SK-N-SH (cell line): Measurements from ENCODE around the gene MZF1. TPM values are rescaled to one million over a fixed set of nuclear protein-coding genes. Genes with fewer than 3 reads are reported as not detected.

Experiments used
- CTCF ChIA-PET: fragments of 300-600, 350-600 bp; formaldehyde crosslinking; extraction: SDS; loops from one replicate; lab custom pipeline; 2021; lab: Yijun Ruan, JAX
- POLR2A ChIA-PET: fragments of 350-600 bp; sonication (Branson Sonifier 250); formaldehyde crosslinking; extraction: SDS; loops from one replicate; lab custom pipeline; 2020; ENCODE audit warnings: antibody characterized with exemption, inconsistent platforms; lab: Yijun Ruan, JAX
- DNase-seq: peaks from one replicate; pipeline ENCODE4 v3.0.0; 2012
- H2AFZ ChIP-seq: fragments of 200-600 bp; sonication (generic); 2 replicates; pipeline ENCODE4 v1.8.1; 2016; ENCODE audit warnings: antibody characterized with exemption, mild to moderate bottlenecking, low read depth
- H3F3A ChIP-seq: fragments of 200-600 bp; sonication (generic); replicated peaks from 2 replicates; pipeline ENCODE3; 2016; ENCODE audit warnings: antibody characterized with exemption, mild to moderate bottlenecking; ENCODE audit not compliant: insufficient read depth
- H3K27ac ChIP-seq, 2 experiments: fragments of 200-500 bp in 1 of 2; fragments of 200-600 bp in 1 of 2; sonication (Bioruptor generic) in 1 of 2; sonication (generic), shearing (Covaris generic) in 1 of 2; 2 replicates each; pipeline versions ENCODE4 v1.5.1 to v1.6.1; 2014 to 2016; ENCODE audit warnings: low read depth in 2 of 2, inconsistent platforms in 1 of 2, low read length in 1 of 2, mild to moderate bottlenecking in 1 of 2, mixed read lengths in 1 of 2
- H3K27me3 ChIP-seq: fragments of 200-600 bp; sonication (generic), shearing (Covaris generic); 2 replicates; pipeline ENCODE4 v1.6.1; 2016; ENCODE audit warnings: mixed run types; ENCODE audit not compliant: insufficient read depth
- H3K36me3 ChIP-seq, 2 experiments: fragments of 200-500 bp in 1 of 2; fragments of 200-600 bp in 1 of 2; sonication (Bioruptor generic) in 1 of 2; sonication (generic) in 1 of 2; replicated peaks in 1 of 2; 2 replicates each; pipeline versions ENCODE3 to v1.5.1; 2014 to 2016; ENCODE audit warnings: low read length in 1 of 2, mild to moderate bottlenecking in 1 of 2; ENCODE audit not compliant: insufficient read depth in 2 of 2, control insufficient read depth in 1 of 2
- H3K4me1 ChIP-seq, 2 experiments: fragments of 200-500 bp in 1 of 2; fragments of 200-600 bp in 1 of 2; sonication (Bioruptor generic) in 1 of 2; sonication (generic), shearing (Covaris generic) in 1 of 2; 2 replicates each; pipeline versions ENCODE4 v1.5.1 to v1.6.1; 2014 to 2016; ENCODE audit warnings: low read depth in 1 of 2, low read length in 1 of 2, mixed run types in 1 of 2; ENCODE audit not compliant: insufficient read depth in 2 of 2, control insufficient read depth in 1 of 2
- H3K4me2 ChIP-seq: fragments of 200-600 bp; sonication (generic), shearing (Covaris generic); 2 replicates; pipeline ENCODE4 v1.6.1; 2017; ENCODE audit warnings: mixed run types
- H3K4me3 ChIP-seq, 2 experiments: fragments of 200-500 bp in 1 of 2; fragments of 200-600 bp in 1 of 2; sonication (Bioruptor generic) in 1 of 2; sonication (generic), shearing (Covaris generic) in 1 of 2; 2 replicates each; pipeline versions ENCODE4 v1.5.1 to v1.8.1; 2014 to 2016; ENCODE audit warnings: low read depth in 2 of 2, inconsistent platforms in 1 of 2, low read length in 1 of 2, mild to moderate bottlenecking in 1 of 2, mixed read lengths in 1 of 2, moderate library complexity in 1 of 2
- H3K79me2 ChIP-seq: fragments of 200-600 bp; sonication (generic); 2 replicates; pipeline ENCODE4 v1.8.1; 2017; ENCODE audit warnings: mild to moderate bottlenecking; ENCODE audit not compliant: insufficient read depth
- H3K9ac ChIP-seq: fragments of 200-600 bp; sonication (generic); 2 replicates; pipeline ENCODE4 v1.6.1; 2017; ENCODE audit warnings: mixed run types
- H3K9me2 ChIP-seq: fragments of 200-600 bp; sonication (generic); 2 replicates; pipeline ENCODE4 v1.6.1; 2017; ENCODE audit warnings: mixed run types
- H3K9me3 ChIP-seq: fragments of 200-600 bp; sonication (generic); 2 replicates; pipeline ENCODE4 v1.6.1; 2017; ENCODE audit warnings: mixed run types, mild to moderate bottlenecking, moderate library complexity
- H4K20me1 ChIP-seq: fragments of 200-600 bp; sonication (generic); 2 replicates; pipeline ENCODE4 v1.6.1; 2017; ENCODE audit warnings: mild to moderate bottlenecking, mixed run types; ENCODE audit not compliant: insufficient read depth
- CHD2 ChIP-seq: fragments of 150-350 bp; IDR thresholded peaks from 2 replicates; pipeline ENCODE4 v1.6.1; 2018; ENCODE audit warnings: low read length; ENCODE audit not compliant: partially characterized antibody
- CTCF ChIP-seq: fragments of 200-600 bp; sonication (generic); IDR thresholded peaks from 2 replicates; pipeline ENCODE4 v1.6.1; 2017; ENCODE audit warnings: antibody characterized with exemption, mild to moderate bottlenecking, moderate library complexity
- EP300 ChIP-seq, 2 experiments: IDR thresholded peaks; 2 replicates each; pipeline versions ENCODE4 v1.4.0 to v1.6.1; 2012; ENCODE audit warnings: borderline replicate concordance in 1 of 2, low read depth in 1 of 2, low read length in 1 of 2
- EZH2phosphoT487 ChIP-seq: fragments of 200-600 bp; sonication (generic); IDR thresholded peaks from 2 replicates; pipeline ENCODE4 v1.6.1; 2017; ENCODE audit warnings: low read depth, mixed run types, mild to moderate bottlenecking, antibody characterized with exemption, moderate library complexity, borderline replicate concordance
- FOXJ3 ChIP-seq: sonication (generic); formaldehyde crosslinking; IDR thresholded peaks from 2 replicates; pipeline ENCODE4 v1.5.1; 2020; ENCODE audit warnings: mild to moderate bottlenecking, missing genetic modification reagents
- FOXM1 ChIP-seq: IDR thresholded peaks from 2 replicates; pipeline ENCODE4 v1.4.0; 2012; ENCODE audit warnings: low read depth, mild to moderate bottlenecking
- GABPA ChIP-seq: IDR thresholded peaks from 2 replicates; pipeline ENCODE4 v1.4.0; 2012; ENCODE audit warnings: low read depth, mild to moderate bottlenecking
- GATA2 ChIP-seq: sonication (generic); formaldehyde crosslinking; IDR thresholded peaks from 2 replicates; pipeline ENCODE4 v1.5.0; 2020; ENCODE audit warnings: mild to moderate bottlenecking, missing genetic modification reagents
- IRF3 ChIP-seq: fragments of 150-350 bp; IDR thresholded peaks from 2 replicates; pipeline ENCODE4 v1.6.1; 2016; ENCODE audit warnings: mild to moderate bottlenecking, low read depth, low read length
- JUND ChIP-seq: IDR thresholded peaks from 2 replicates; pipeline ENCODE4 v1.4.0; 2012
- MAX ChIP-seq: IDR thresholded peaks from 2 replicates; pipeline ENCODE4 v1.4.0; 2012; ENCODE audit warnings: low read depth
- MEF2A ChIP-seq: IDR thresholded peaks from 2 replicates; pipeline ENCODE4 v1.4.0; 2012; ENCODE audit warnings: low read depth, borderline replicate concordance
- MXI1 ChIP-seq: IDR thresholded peaks from 2 replicates; pipeline ENCODE4 v1.6.1; 2012; ENCODE audit warnings: mild to moderate bottlenecking, low read depth, low read length, improper control_type of control experiment
- NFIC ChIP-seq: IDR thresholded peaks from 2 replicates; pipeline ENCODE4 v1.4.0; 2012; ENCODE audit warnings: borderline replicate concordance
- NRF1 ChIP-seq: IDR thresholded peaks from 2 replicates; pipeline ENCODE4 v1.6.1; 2012; ENCODE audit warnings: low read depth, mild to moderate bottlenecking, low read length
- PBX3 ChIP-seq: IDR thresholded peaks from 2 replicates; pipeline ENCODE4; 2012
- POLR2AphosphoS5 ChIP-seq: IDR thresholded peaks from 2 replicates; pipeline ENCODE4 v1.6.1; 2012; ENCODE audit warnings: low read depth, low read length
- RAD21 ChIP-seq: IDR thresholded peaks from 2 replicates; pipeline ENCODE4 v1.6.1; 2012; ENCODE audit warnings: mild to moderate bottlenecking, low read length
- RXRA ChIP-seq: IDR thresholded peaks from 2 replicates; pipeline ENCODE4 v1.4.0; 2012; ENCODE audit warnings: low read depth, mild to moderate bottlenecking, borderline replicate concordance
- SIN3A ChIP-seq: IDR thresholded peaks from 2 replicates; pipeline ENCODE4 v1.6.1; 2012; ENCODE audit warnings: low read depth, mild to moderate bottlenecking, low read length, moderate library complexity, borderline replicate concordance
- SMC3 ChIP-seq: IDR thresholded peaks from 2 replicates; pipeline ENCODE4 v1.6.1; 2012; ENCODE audit warnings: low read depth, low read length, improper control_type of control experiment
- TAF1 ChIP-seq: IDR thresholded peaks from 2 replicates; pipeline ENCODE4 v1.6.1; 2012; ENCODE audit warnings: low read depth, mild to moderate bottlenecking, low read length, moderate library complexity, borderline replicate concordance
- TCF12 ChIP-seq: IDR thresholded peaks from 2 replicates; pipeline ENCODE4 v1.4.0; 2012
- TEAD4 ChIP-seq: IDR thresholded peaks from 2 replicates; pipeline ENCODE4 v1.4.0; 2012; ENCODE audit warnings: mild to moderate bottlenecking, borderline replicate concordance; ENCODE audit not compliant: insufficient read depth
- USF2 ChIP-seq: fragments of 150-350 bp; IDR thresholded peaks from 2 replicates; pipeline ENCODE4 v1.6.1; 2017; ENCODE audit warnings: antibody characterized with exemption, low read length, low read depth, borderline replicate concordance
- YY1 ChIP-seq: IDR thresholded peaks from 2 replicates; pipeline ENCODE4 v1.4.0; 2012; ENCODE audit warnings: low read depth, mild to moderate bottlenecking
- WGBS: methylation state at CpG from one replicate; pipeline ENCODE4 v1.1.6; 2017; ENCODE audit warnings: low lambda C conversion rate; 5-methylcytosine and 5-hydroxymethylcytosine counted together
- polyA plus RNA-seq, 3 experiments: library from polyadenylated mRNA; depleted of rRNA; stranded (reverse); fragments of >200 nt; gene quantifications; 2 replicates each; pipeline ENCODE4 v1.2.3, GENCODE V29; 2012
- TF ChIP-seq, protein P1 (sequence below): IDR thresholded peaks from 2 replicates; pipeline ENCODE4 v1.4.0; 2012; ENCODE audit warnings: low read depth, borderline replicate concordance

The MZF1 gene
- polyA plus RNA-seq, 1 of the 3 experiments (the other 2 are of a cell fraction), result 31.8 TPM

DNA sequence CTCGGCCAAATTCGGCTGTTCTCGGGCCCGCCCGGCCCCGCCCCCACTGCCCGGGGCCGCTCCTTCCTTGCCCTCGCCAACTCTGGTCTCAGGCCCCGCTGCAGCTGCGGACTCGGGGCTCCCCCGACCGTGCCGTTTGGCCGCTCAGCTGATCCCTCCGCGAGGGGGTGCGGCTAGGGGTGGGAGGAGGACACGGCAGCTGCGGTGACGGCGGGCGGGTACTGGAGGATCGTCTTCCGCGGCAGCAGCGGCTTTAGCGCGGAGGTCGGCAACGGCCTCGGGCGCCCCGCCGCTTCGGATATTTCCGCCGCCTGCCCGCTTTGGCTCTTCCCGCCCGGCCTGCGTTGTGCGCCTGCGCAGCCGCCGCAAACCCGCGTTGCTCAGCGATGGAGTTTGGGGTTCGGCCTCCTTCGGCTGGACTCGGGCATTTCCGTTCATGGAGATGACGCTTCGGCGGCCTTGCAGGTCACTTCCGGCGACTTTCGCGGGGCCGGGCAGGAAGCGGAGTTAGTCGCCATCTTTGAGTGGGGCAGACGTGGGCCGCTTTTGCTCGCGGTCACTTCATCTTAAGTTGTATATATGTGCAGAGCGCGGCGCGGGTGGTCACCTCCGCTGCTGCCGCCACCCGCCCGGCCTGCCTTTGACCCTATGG, 14.4 kb downstream of the MZF1 start:
- peak overlapping the region; percentile 99 for H3K4me2 ChIP-seq
- peaks cover 20 to 71% of the 10 kb centered on the region in 2 experiments; a peak in 3 of 4 replicates for H3K4me1 ChIP-seq
- H3K9me3 ChIP-seq, result no peaks in the 10 kb centered on the region
- H3K9me2 ChIP-seq, result no peaks in the 10 kb centered on the region
- H3K27me3 ChIP-seq, result no peaks in the 10 kb centered on the region
- H3K79me2 ChIP-seq, result peaks cover 39% of the 10 kb centered on the region
- peak overlapping the region; percentile 91 to 96 for H3K4me3 ChIP-seq
- H2AFZ ChIP-seq, result no peak overlapping the region
- peaks cover 16 to 18% of the 10 kb centered on the region in 2 experiments for H3K36me3 ChIP-seq
- peak overlapping the region; percentile 99 to 100 for H3K27ac ChIP-seq
- POLR2A ChIA-PET, result interaction anchor here (0.6 to 5.7 kb wide), 8 partner anchors 9 to 45 kb away, joined by 3 to 35 read pairs (median 8); partner anchors contain the start of genes MZF1, TRIM28 and ZBTB45
- H3F3A ChIP-seq, result peaks cover 38% of the 10 kb centered on the region
- CTCF ChIA-PET, result interaction anchor here (2.6 kb wide), 1 partner anchor 40 kb away, joined by 23 read pairs; the partner anchor contains the start of gene ZBTB45
- H3K9ac ChIP-seq, result peak overlapping the region; percentile 100
- under 1% methylated on average over 18 of the region's 76 CpGs for WGBS
- DNase-seq, result peak; percentile 91
- peaks cover 9% of the 10 kb centered on the region; the same call in 1 of the 2 replicates for H4K20me1 ChIP-seq
- TF ChIP-seq RXRA (no peak), MAX (peak; percentile 40; the same call in 1 of the 2 replicates), EZH2phosphoT487 (no peak), GATA2 (no peak), NFIC (no peak), FOXM1 (no peak), GABPA (peak; percentile 82), RAD21 (no peak), POLR2AphosphoS5 (peak; percentile 54; the same call in 1 of the 2 replicates), CTCF (no peak), NRF1 (peak; percentile 85), JUND (no peak), USF2 (no peak), SIN3A (no peak), YY1 (peak; percentile 96), IRF3 (no peak), MXI1 (no peak), SMC3 (no peak), CHD2 (no peak), FOXJ3 (CRISPR knock-in tag) (no peak), TAF1 (peak; percentile 47; the same call in 1 of the 2 replicates), MEF2A (no peak), PBX3 (no peak), TEAD4 (no peak), EP300 (IDR thresholded peaks at IDR 0.05; ENCODE audit: borderline replicate concordance in 1 of 2, low read depth in 1 of 2, low read length in 1 of 2) (no peak), TCF12 (no peak)
- TF ChIP-seq, protein P1, sequence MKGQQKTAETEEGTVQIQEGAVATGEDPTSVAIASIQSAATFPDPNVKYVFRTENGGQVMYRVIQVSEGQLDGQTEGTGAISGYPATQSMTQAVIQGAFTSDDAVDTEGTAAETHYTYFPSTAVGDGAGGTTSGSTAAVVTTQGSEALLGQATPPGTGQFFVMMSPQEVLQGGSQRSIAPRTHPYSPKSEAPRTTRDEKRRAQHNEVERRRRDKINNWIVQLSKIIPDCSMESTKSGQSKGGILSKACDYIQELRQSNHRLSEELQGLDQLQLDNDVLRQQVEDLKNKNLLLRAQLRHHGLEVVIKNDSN, result no peak
